ENCODE data around the gene CPA5.
"Not testable (repeated sequence)": the region's sequence is repeated elsewhere in the genome, so short reads cannot be mapped to it uniquely, and the experiment has no call there.

CPA5 gene

GRCh38 chr7:130361681-130362080, 17.1 kb downstream of the CPA5 start:
- DNase-seq, result no peak

DNA sequence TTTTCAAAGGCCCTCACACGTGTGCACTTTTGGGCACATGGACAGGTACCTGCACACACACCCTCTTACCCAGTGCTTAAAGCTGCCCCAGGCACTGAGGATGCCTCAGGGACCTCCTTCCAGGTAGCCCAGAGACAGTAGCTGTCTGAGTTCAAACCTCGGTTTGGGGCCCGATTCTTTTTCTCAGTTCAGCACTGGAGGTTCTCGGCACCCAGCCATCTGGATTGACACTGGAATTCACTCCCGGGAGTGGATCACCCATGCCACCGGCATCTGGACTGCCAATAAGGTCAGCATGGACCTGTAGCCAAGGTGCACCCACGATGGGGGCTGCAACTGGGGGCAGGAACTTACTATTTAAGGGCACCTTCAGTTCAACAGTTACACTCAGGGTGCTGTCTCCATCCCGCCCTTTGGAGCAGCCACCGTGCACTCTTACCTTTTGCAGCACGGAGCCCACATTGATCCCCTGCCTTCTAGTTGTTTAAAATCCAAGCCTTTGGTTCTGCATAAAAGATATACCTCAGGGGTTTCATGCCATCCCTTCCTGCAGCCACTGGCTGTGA, 17.7 kb downstream of the CPA5 start:
- no peak for DNase-seq

GRCh38 chr7:130363026-130363847, 18.6 kb downstream of the CPA5 start:
- DNase-seq, result peak; percentile 77

DNA sequence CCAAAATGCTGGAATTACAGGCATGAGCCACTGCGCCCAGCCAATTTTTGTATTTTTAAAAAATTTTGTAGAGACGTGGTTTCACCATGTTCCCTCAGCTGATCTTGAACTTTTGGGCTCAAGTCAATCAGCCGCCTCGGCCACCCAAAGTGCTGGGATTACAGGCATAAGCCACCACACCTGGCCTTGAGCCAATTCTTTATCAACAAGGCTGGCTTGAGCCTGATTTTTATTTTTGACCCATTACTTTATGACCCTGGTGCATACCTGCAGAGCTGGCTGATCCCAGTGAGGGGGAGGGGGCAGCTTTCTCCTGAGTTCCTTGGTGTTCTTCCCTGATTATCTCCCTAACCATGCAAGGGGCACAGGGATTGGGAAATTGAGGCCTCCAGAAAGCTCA, 19.8 kb downstream of the CPA5 start:
- no peak for DNase-seq

DNA sequence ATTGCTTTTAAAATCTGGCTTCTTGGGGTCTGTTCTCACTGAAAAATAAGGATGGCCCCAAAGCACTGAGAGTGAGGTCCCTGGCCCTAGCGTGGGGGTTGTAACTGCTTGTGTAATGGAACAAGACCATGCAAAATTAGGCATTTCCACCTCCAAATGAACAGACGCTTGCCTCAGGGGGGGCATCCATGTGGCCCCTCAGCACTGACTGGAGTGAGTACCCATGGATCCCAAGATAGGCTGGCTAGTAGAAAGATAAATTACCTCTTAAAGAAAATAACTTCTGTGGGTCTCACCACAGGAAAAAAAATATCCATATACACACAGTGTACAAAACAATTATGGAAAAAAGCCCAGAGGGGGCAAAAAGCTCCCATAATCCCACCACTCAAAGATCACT, 20.5 kb downstream of the CPA5 start:
- DNase-seq, result no peak

DNA sequence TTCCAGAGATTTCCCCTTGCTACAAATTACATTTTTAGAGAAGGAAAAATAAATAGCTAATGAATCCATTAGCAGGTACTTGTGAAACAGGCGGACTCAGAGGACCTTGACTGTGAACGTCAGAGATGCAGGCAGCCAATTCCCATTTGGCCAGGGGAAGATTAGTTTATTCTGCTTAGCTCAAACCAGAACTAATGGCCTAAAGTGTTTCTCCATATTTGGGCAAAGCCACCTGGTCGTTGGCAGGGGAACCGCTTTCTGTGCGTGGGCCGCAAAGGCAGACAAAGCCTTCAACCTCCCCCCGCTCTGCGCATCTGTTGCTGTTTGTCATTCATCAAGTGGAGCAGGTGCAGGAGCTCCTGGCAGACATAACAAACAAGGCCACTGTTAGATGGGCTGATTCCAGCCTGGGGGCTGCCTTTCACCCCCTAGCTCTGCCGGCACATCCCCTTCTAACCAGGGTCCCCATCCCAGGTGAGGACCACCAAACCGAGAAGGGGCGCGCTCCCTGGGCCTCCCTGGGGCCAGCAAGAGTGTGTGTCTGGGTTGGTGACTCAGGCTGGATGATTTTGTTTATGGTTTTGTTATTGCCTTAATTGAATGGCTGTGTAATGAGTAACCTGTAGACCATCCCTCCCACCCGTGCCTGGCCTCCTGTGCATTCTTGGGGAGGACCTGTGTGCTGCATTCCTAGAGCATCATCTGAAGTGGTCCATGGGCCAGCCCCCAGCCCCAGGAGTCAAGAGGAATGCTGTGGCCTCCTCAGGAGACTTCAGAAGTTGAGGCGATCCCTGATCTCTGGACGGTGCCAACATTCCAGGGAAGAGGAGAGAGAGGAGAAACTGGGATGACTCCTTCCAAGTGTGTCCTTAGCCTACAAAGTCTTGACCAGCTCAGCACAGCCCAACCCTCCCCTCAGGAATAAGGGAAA, 21.2 kb downstream of the CPA5 start:
- DNase-seq, result peak; percentile 59

- DNase-seq, result no peak
Observed at GRCh38 chr7:130366564-130366963, 21.9 kb downstream of the CPA5 start.

GRCh38 chr7:130367088-130367755, 22.6 kb downstream of the CPA5 start:
- DNase-seq, result peak; percentile 40

GRCh38 chr7:130367836-130368746, 23.5 kb downstream of the CPA5 start:
- no peak for DNase-seq

- DNase-seq, result peak; percentile 47
Observed at GRCh38 chr7:130369110-130369711, 24.6 kb downstream of the CPA5 start.

DNA sequence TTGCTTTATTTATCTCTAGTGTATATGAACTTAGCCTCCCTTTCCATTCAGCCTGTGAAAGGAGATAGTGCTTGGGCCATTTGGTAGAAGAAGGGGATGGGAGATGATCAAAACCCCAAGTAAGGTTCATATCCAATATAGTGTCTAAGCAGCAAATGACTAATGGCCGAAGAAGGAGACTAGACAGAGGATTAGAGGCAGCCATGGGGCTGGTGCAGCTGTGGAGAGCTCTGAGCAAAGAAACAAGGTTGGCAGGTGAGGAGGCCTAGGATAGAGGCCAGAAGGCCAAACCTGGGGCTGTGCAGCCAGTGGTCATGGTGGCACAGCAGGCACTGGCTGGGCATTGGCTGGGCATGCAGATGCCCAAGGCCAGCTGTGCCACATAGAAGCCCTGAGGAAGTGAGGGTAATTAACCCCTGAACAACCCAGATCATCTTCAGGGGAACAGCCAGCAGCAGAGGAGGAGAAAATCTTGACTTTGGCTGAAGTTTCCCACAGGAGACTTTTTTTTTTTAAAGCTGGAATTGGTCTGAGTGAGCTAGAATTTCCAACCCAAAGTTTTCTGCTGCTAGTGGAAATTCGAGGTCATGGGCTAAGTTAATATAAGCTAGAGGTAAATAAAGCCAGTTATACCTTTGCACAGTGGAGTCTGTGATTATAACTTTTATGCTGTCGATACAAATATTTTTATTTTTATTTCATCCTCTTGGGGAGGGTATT, 25.4 kb downstream of the CPA5 start:
- DNase-seq, result no peak

DNA sequence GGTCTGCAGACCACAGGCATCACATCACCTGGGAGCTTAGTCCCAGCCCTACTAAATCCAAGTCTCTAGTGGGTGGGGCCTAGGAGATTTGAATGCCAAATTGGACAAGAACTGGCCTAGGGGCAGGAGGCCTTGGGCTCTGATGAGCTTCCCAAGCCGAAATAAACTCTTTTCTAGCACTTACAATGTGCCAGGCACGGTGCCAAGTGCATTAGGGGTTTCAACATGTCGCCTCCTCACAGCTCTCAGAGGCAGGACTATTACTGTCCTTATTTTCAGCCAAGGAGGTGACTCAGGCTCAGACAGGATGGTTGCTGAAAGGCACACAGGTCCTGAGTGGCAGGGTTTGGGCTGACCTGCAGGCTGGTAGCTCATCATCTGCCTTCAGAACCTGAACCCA, 26.4 kb downstream of the CPA5 start:
- DNase-seq, result no peak

GRCh38 chr7:130372402-130373165, 28.0 kb downstream of the CPA5 start:
- DNase-seq, result no peak

- no peak for DNase-seq
Observed at GRCh38 chr7:130374507-130374906, 29.9 kb downstream of the CPA5 start.

- not testable (repeated sequence) for DNase-seq
Observed at GRCh38 chr7:130376461-130376860, 31.8 kb downstream of the CPA5 start.

DNA sequence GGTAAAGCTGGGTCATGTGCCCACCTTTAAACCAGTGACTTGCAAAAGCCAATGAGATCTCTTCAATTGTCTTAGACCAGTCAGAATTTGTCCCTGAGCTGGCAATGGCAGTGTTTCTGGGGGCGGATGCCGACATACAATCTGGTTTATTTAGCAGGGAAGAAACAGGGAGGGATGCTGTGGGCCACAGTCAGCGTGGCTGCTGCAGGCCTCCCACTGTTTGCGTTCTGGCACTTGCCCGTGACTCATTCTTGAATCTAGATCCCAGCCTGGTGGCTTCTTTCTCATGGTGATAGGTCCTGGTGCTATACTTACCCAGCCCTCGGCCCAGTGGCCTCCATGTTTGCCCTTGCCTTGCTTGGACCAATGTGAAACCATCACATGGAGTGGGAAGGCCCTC, 32.6 kb downstream of the CPA5 start:
- DNase-seq, result no peak

GRCh38 chr7:130379019-130379418, 34.4 kb downstream of the CPA5 start:
- no peak for DNase-seq

DNA sequence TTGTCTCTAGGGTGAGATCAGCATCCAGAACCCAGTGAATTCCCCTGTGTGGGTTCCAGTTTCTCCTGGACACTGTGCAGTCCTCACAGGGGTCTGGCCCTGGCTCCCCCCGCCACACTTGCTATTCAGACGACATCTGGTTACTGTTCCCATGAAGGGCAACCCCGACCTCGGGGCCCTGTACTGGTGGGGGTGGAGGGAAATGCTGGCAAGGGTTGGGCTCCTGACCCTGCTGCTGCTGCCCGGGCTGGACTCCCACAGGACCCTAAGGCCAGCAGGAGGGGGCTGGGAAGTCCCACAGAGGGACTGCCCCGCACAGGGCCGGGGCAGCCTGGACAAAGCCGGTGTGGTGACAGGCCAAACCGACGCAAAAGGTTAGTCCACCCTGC, 34.9 kb downstream of the CPA5 start:
- no peak for DNase-seq

DNA sequence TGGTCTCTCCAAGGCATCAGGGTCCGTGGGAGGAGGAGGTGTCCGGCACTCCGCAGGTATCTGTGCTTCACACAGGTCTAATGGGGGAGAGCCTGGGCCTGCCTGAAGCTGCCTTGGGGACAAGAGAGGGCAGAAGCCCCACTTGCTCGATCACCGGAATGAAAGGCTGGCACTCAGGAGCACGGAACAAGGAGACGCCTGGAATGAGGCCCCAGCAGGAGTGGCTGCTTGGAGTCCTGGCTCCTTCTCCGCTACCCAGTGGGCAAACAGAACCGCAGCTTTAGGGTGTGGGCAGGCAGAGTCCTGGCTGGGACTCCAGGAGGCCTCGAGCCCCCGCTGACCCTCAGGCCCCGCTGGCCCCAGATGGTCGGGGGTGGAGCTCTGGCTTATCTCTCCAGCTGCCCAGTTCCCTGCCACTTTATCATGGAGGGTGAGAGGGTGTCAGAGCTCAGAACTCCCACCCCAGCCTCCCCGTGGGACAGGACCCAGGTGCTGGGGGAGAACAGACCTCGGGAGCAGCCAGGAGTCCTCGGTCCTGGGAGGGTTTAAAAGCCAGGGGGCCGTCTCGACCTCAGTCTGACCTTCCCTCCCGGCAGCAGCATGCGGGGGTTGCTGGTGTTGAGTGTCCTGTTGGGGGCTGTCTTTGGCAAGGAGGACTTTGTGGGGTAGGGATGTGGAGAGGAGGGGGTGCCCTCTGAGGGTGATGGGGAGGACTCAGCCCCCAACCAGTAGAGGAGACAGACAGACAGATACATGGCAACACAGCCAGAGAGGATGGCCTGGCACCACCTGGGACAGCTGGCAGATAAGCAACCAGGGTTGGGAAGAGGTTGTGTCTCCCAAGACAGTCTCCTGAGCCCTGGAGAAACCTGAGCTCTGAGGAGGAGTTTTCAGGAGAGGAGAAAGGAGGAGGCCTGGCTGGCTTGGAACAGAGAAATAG, 35.6 kb downstream of the CPA5 start, which contains the start of gene CPA1:
Gene CPA1, plus strand, starts transcription at position 574 of the 940 bp plus-strand sequence. Its CDS starts 27 bp downstream, at position 601.
- no peak for DNase-seq

Data from stimulated activated CD8-positive, alpha-beta memory T cell treated with anti-CD3 and anti-CD28 coated beads, Interleukin-4, amount 100 ng/mL, for 48 hours (primary cell).